ENCODE results near the gene FARS2.

DNA sequence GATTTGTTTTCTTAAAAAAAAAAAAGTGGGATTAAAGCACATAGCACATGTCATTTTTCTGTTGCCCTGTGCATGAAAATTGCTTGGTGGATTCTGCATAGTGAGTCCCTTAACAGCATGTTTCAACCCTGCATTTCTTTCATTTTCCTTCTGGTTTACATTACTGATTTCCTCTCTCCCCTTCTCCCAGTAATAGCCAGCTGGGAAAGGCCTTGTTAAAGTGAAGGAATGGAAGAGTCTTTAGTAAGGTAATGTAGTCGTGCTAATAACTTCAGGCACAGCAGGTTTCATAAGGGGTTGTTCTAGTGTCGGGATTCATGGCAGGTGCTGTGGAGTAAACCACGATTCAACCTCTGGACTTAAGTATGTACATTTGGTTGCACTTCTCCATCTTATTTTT is 202.4 kb downstream of the FARS2 start:
- TF ChIP-seq, protein P1, sequence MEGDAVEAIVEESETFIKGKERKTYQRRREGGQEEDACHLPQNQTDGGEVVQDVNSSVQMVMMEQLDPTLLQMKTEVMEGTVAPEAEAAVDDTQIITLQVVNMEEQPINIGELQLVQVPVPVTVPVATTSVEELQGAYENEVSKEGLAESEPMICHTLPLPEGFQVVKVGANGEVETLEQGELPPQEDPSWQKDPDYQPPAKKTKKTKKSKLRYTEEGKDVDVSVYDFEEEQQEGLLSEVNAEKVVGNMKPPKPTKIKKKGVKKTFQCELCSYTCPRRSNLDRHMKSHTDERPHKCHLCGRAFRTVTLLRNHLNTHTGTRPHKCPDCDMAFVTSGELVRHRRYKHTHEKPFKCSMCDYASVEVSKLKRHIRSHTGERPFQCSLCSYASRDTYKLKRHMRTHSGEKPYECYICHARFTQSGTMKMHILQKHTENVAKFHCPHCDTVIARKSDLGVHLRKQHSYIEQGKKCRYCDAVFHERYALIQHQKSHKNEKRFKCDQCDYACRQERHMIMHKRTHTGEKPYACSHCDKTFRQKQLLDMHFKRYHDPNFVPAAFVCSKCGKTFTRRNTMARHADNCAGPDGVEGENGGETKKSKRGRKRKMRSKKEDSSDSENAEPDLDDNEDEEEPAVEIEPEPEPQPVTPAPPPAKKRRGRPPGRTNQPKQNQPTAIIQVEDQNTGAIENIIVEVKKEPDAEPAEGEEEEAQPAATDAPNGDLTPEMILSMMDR (IDR thresholded peaks at IDR 0.05): no peak
- TF ChIP-seq POLR2A (IDR thresholded peaks at IDR 0.05): no peak
